HepG2 (cell line): ENCODE results near the gene DLG5. TPM values are rescaled to one million over a fixed set of nuclear protein-coding genes. Genes with fewer than 3 reads are reported as not detected.

ENCODE experiments used
- ATAC-seq: fragments of 200-7000 bp; cut with Tn5 transposase; 3 replicates; pipeline ENCODE4 v1.9.1; 2020; ENCODE audit warnings: mild to moderate bottlenecking, moderate library complexity
- BruUV-seq: library from RNA; stranded (reverse); fragments of 400-500 nt; replicated peaks from 2 replicates; lab custom pipeline; 2021; lab: Mats Ljungman, UMichigan
- CTCF ChIA-PET: fragments of 300-600 bp; formaldehyde crosslinking; extraction: SDS; loops from one replicate; lab custom pipeline; 2021; ENCODE audit warnings: low total read pairs, inconsistent platforms, low intra/inter-chr PET ratio; lab: Yijun Ruan, JAX
- POLR2A ChIA-PET: fragments of 350-600 bp; sonication (Branson Sonifier 250); formaldehyde crosslinking; loops from one replicate; lab custom pipeline; 2020; ENCODE audit warnings: antibody characterized with exemption, inconsistent platforms; lab: Yijun Ruan, JAX
- DNase-seq: peaks from one replicate; pipeline ENCODE4 v3.0.0-alpha.2; 2015; ENCODE audit warnings: low spot score
- FAIRE-seq: peaks from 3 replicates; lab custom pipeline; 2011; peaks lifted over from hg19 to GRCh38; lab: Jason Lieb, UNC
- H2AFZ ChIP-seq: one replicate; pipeline ENCODE4 v1.6.1; 2011; ENCODE audit warnings: low read length, inconsistent platforms
- H3K27ac ChIP-seq: fragments of 300-600 bp; 3 replicates; pipeline ENCODE4 v1.8.0; 2011; ENCODE audit warnings: mixed run types, mild to moderate bottlenecking, mixed read lengths, low read length, inconsistent platforms; ENCODE audit not compliant: insufficient read depth; ENCODE audit errors: extremely low read length
- H3K27me3 ChIP-seq, 2 experiments: fragments of 200-600 bp in 1 of 2; 2 replicates in 1 of 2; 3 replicates in 1 of 2; pipeline versions ENCODE4 v1.6.0 to v1.8.0; 2011; ENCODE audit warnings: low read length in 2 of 2, mild to moderate bottlenecking in 2 of 2, moderate library complexity in 2 of 2, inconsistent platforms in 1 of 2; ENCODE audit not compliant: insufficient read depth in 2 of 2, control insufficient read depth in 1 of 2
- H3K36me3 ChIP-seq, 2 experiments: fragments of 200-600 bp in 1 of 2; replicated peaks in 1 of 2; 2 replicates in 1 of 2; 3 replicates in 1 of 2; pipeline versions ENCODE4 v1.5.1 to v1.8.0; 2011; ENCODE audit warnings: low read length in 2 of 2, inconsistent platforms in 1 of 2; ENCODE audit not compliant: insufficient read depth in 2 of 2, control insufficient read depth in 1 of 2
- H3K4me1 ChIP-seq: 2 replicates; pipeline ENCODE4 v1.5.1; 2012; ENCODE audit warnings: low read length, inconsistent platforms; ENCODE audit not compliant: insufficient read depth
- H3K4me2 ChIP-seq: 2 replicates; pipeline ENCODE4 v1.6.0; 2011; ENCODE audit warnings: low read depth, low read length, inconsistent platforms
- H3K4me3 ChIP-seq, 3 experiments: fragments of 200-600 bp in 1 of 3; sonication (generic), shearing (Covaris generic) in 1 of 3; replicated peaks in 1 of 3; 2 replicates each; pipeline ENCODE4 v1.5.1; 2011 to 2016; ENCODE audit warnings: low read length in 3 of 3, inconsistent platforms in 2 of 3, low read depth in 2 of 3, mild to moderate bottlenecking in 2 of 3, control low read depth in 1 of 3, mixed read lengths in 1 of 3; ENCODE audit not compliant: insufficient read depth in 1 of 3
- H3K79me2 ChIP-seq: one replicate; pipeline ENCODE4 v1.6.1; 2011; ENCODE audit warnings: low read length, inconsistent platforms; ENCODE audit not compliant: insufficient read depth
- H3K9ac ChIP-seq: 2 replicates; pipeline ENCODE4 v1.6.0; 2011; ENCODE audit warnings: mild to moderate bottlenecking, low read depth, low read length, inconsistent platforms; ENCODE audit not compliant: insufficient read depth
- H3K9me3 ChIP-seq: 2 replicates; pipeline ENCODE4 v1.5.1; 2012; ENCODE audit warnings: mild to moderate bottlenecking, low read length
- H4K20me1 ChIP-seq: 2 replicates; pipeline ENCODE4 v1.6.0; 2011; ENCODE audit warnings: inconsistent platforms, mild to moderate bottlenecking, low read length, moderate library complexity; ENCODE audit not compliant: insufficient read depth
- AKNA ChIP-seq: sonication (generic); formaldehyde crosslinking; IDR thresholded peaks from 2 replicates; pipeline ENCODE4 v1.4.0; 2020; ENCODE audit warnings: missing genetic modification reagents, borderline replicate concordance
- CENPX ChIP-seq: sonication (generic); formaldehyde crosslinking; IDR thresholded peaks from 2 replicates; pipeline ENCODE4 v1.9.0; 2021; ENCODE audit warnings: mild to moderate bottlenecking, missing genetic modification reagents, moderate library complexity
- DNMT1 ChIP-seq: sonication (generic); formaldehyde crosslinking; IDR thresholded peaks from 2 replicates; pipeline ENCODE4 v1.5.1; 2020; ENCODE audit warnings: mild to moderate bottlenecking, missing genetic modification reagents
- NCOR1 ChIP-seq: fragments of 200-600 bp; sonication (generic); IDR thresholded peaks from 2 replicates; pipeline ENCODE4 v1.7.0; 2017; ENCODE audit warnings: antibody characterized with exemption, low read length, borderline replicate concordance
- PAWR ChIP-seq: sonication (generic); formaldehyde crosslinking; IDR thresholded peaks from 2 replicates; pipeline ENCODE4 v1.4.0; 2020; ENCODE audit warnings: missing genetic modification reagents, mild to moderate bottlenecking, borderline replicate concordance
- TBP ChIP-seq: sonication (generic); formaldehyde crosslinking; IDR thresholded peaks from 2 replicates; pipeline ENCODE4 v1.5.0; 2020; ENCODE audit warnings: missing genetic modification reagents
- TBX2 ChIP-seq: sonication (generic); formaldehyde crosslinking; IDR thresholded peaks from 2 replicates; pipeline ENCODE4 v1.5.0; 2020; ENCODE audit warnings: missing genetic modification reagents, mild to moderate bottlenecking, borderline replicate concordance
- TSC22D2 ChIP-seq: sonication (generic); formaldehyde crosslinking; IDR thresholded peaks from 2 replicates; pipeline ENCODE4 v1.5.1; 2020; ENCODE audit warnings: missing genetic modification reagents, mild to moderate bottlenecking, borderline replicate concordance
- ZFY ChIP-seq: sonication (generic); formaldehyde crosslinking; IDR thresholded peaks from 2 replicates; pipeline ENCODE4 v1.4.0; 2020; ENCODE audit warnings: missing genetic modification reagents
- ZNF367 ChIP-seq: sonication (generic); formaldehyde crosslinking; IDR thresholded peaks from 2 replicates; pipeline ENCODE4 v1.4.0; 2020; ENCODE audit warnings: missing genetic modification reagents, borderline replicate concordance
- WGBS: methylation state at CpG from one replicate; pipeline ENCODE4 v1.1.6; 2017; ENCODE audit warnings: low lambda C conversion rate; 5-methylcytosine and 5-hydroxymethylcytosine counted together
- in situ Hi-C: cut with HindIII; loops from 2 replicates; pipeline ENCODE4 v1.10.0; 2017; ENCODE audit warnings: low pct_unique_long_range_greater_than_20kb; ENCODE audit not compliant: extremely low pct_ligation_motif_present
- intact Hi-C: fragments of 100-400 bp; cut with micrococcal nuclease; formaldehyde crosslinking; loops from one replicate; pipeline ENCODE4 v1.10.0; 2022; ENCODE audit not compliant: unreplicated experiment
- polyA plus RNA-seq, 8 experiments: library from polyadenylated mRNA; depleted of rRNA in 3 of 8; stranded (reverse) in 7 of 8; unstranded in 1 of 8; fragments of >200 nt; fragmentation: Illumina TruSeq in 4 of 8; extraction: Trizol in 4 of 8; gene quantifications; 2 replicates each; pipeline versions ENCODE4 v1.2.1 to v1.2.3, GENCODE V29; 2011 to 2016; ENCODE audit warnings: low read depth in 4 of 8, missing spikeins in 1 of 8, mixed read lengths in 1 of 8; ENCODE audit not compliant: insufficient read depth in 1 of 8
- total RNA-seq, 5 experiments: library from RNA; depleted of rRNA; stranded (reverse); fragments of >200 nt; fragmentation: Illumina TruSeq; extraction: Trizol; gene quantifications; 2 replicates each; pipeline ENCODE4 v1.2.3, GENCODE V29; 2016; ENCODE audit warnings: low read depth in 1 of 5

DLG5 gene
- total and polyA plus RNA-seq, 2 of the 13 experiments (the other 11 are each of a cell fraction or from before 2014, with no cell fraction given): 15.5 to 18.2 TPM

- TF ChIP-seq NCOR1: no peak
- TF ChIP-seq PAWR: no peak
- no peak for TF ChIP-seq TBX2 (CRISPR knock-in tag)
These were observed 28.1 kb downstream of the DLG5 start (continued) for GRCh38 chr10:77898323-77899079.

GRCh38 chr10:77896058-77896457 lies 30.5 kb downstream of the DLG5 start:
- no peak for FAIRE-seq
- no peak for DNase-seq
- BruUV-seq: no TSS peak
- Histone ChIP-seq H3K79me2 (peaks cover 51% of the 10 kb centered on the region), H3K4me3 (no peak overlapping the region), H3K4me1 (peaks cover 59% of the 10 kb centered on the region), H3K4me2 (no peak overlapping the region), H3K27me3 (no peaks in the 10 kb centered on the region), H4K20me1 (no peaks in the 10 kb centered on the region), H3K9ac (no peak overlapping the region), H3K27ac (no peak overlapping the region), H3K9me3 (no peaks in the 10 kb centered on the region), H3K36me3 (no peaks in the 10 kb centered on the region), H2AFZ (no peak overlapping the region)
- in situ Hi-C loops: no loop called here
- ATAC-seq: no peak
- no peak for TF ChIP-seq TBP (CRISPR knock-in tag)
- TF ChIP-seq TSC22D2: no peak
- no peak for TF ChIP-seq ZFY (CRISPR knock-in tag)
- no peak for TF ChIP-seq CENPX
- no peak for TF ChIP-seq AKNA (CRISPR knock-in tag)
- TF ChIP-seq ZNF367 (CRISPR knock-in tag): no peak
- no peak for TF ChIP-seq DNMT1
- ChIA-PET CTCF (no interaction called here), POLR2A (no interaction called here)
- 94% methylated on average over 3 of the region's 3 CpGs for WGBS
- intact Hi-C loops: no loop called here
